KOPT-K1 (cell line): ENCODE measurements around the gene PCTP.
A peak's percentile ranks its signal among the peaks of the same experiment; 100 is the strongest.

ENCODE experiments used
- H3K27ac ChIP-seq: fragments of 200-600 bp; sonication (generic); 2 replicates; pipeline ENCODE4 v1.5.1; 2016; ENCODE audit warnings: antibody characterized with exemption, mild to moderate bottlenecking, low read depth, low read length; ENCODE audit not compliant: poor library complexity, severe bottlenecking
- H3K36me3 ChIP-seq: fragments of 200-600 bp; sonication (generic); 2 replicates; pipeline ENCODE4 v1.5.1; 2017; ENCODE audit warnings: antibody characterized with exemption, mild to moderate bottlenecking, low read length, moderate library complexity; ENCODE audit not compliant: insufficient read depth
- H3K9me3 ChIP-seq: fragments of 200-600 bp; sonication (generic); 2 replicates; pipeline ENCODE4 v1.5.1; 2017; ENCODE audit warnings: antibody characterized with exemption, low read length, mild to moderate bottlenecking; ENCODE audit not compliant: insufficient read depth, poor library complexity, severe bottlenecking

PCTP gene

GRCh38 chr17:55750750-55751657 is at the start of gene PCTP:
PCTP (plus strand) TSS chr17:55751051; CDS start chr17:55751104, 53 bp downstream.
- H3K27ac ChIP-seq: peak within 1 kb of the TSS; percentile 54
- H3K9me3 ChIP-seq: peaks cover 4% of the 10 kb centered on the region
- H3K36me3 ChIP-seq: no peaks in the 10 kb centered on the region

- H3K9me3 ChIP-seq: peaks cover 18% of the 10 kb centered on the region
- H3K27ac ChIP-seq: no peak overlapping the region
- H3K36me3 ChIP-seq: no peaks in the 10 kb centered on the region
Measured at GRCh38 chr17:55702150-55702549, 48.7 kb upstream of the PCTP start.

GRCh38 chr17:55704401-55704800 is 46.5 kb upstream of the PCTP start:
- H3K9me3 ChIP-seq: peaks cover 18% of the 10 kb centered on the region
- no peak overlapping the region for H3K27ac ChIP-seq
- H3K36me3 ChIP-seq: no peaks in the 10 kb centered on the region

- Histone ChIP-seq H3K36me3 (no peaks in the 10 kb centered on the region), H3K27ac (no peak overlapping the region), H3K9me3 (peaks cover 17% of the 10 kb centered on the region)
Measured at GRCh38 chr17:55705847-55706246, 45.0 kb upstream of the PCTP start.

- Histone ChIP-seq H3K9me3 (peaks cover 5% of the 10 kb centered on the region), H3K36me3 (no peaks in the 10 kb centered on the region), H3K27ac (no peak overlapping the region)
Measured at GRCh38 chr17:55706808-55707773, 43.8 kb upstream of the PCTP start.

- Histone ChIP-seq H3K27ac (no peak overlapping the region), H3K36me3 (no peaks in the 10 kb centered on the region), H3K9me3 (no peaks in the 10 kb centered on the region)
Measured at GRCh38 chr17:55708175-55708974, 42.5 kb upstream of the PCTP start.

- Histone ChIP-seq H3K36me3 (no peaks in the 10 kb centered on the region), H3K27ac (no peak overlapping the region), H3K9me3 (no peaks in the 10 kb centered on the region)
Measured at GRCh38 chr17:55709440-55709839, 41.4 kb upstream of the PCTP start.

- Histone ChIP-seq H3K9me3 (no peaks in the 10 kb centered on the region), H3K36me3 (no peaks in the 10 kb centered on the region), H3K27ac (no peak overlapping the region)
Measured at GRCh38 chr17:55709984-55710383, 40.9 kb upstream of the PCTP start.

- no peak overlapping the region for H3K27ac ChIP-seq
- H3K36me3 ChIP-seq: no peaks in the 10 kb centered on the region
- H3K9me3 ChIP-seq: no peaks in the 10 kb centered on the region
Measured at GRCh38 chr17:55710410-55710809, 40.4 kb upstream of the PCTP start.

GRCh38 chr17:55710829-55711496 is 39.9 kb upstream of the PCTP start:
- no peaks in the 10 kb centered on the region for H3K9me3 ChIP-seq
- H3K27ac ChIP-seq: no peak overlapping the region
- H3K36me3 ChIP-seq: no peaks in the 10 kb centered on the region

- Histone ChIP-seq H3K9me3 (no peaks in the 10 kb centered on the region), H3K27ac (no peak overlapping the region), H3K36me3 (no peaks in the 10 kb centered on the region)
Measured at GRCh38 chr17:55717432-55717831, 33.4 kb upstream of the PCTP start.

- Histone ChIP-seq H3K36me3 (no peaks in the 10 kb centered on the region), H3K27ac (no peak overlapping the region), H3K9me3 (no peaks in the 10 kb centered on the region)
Measured at GRCh38 chr17:55717898-55718735, 32.7 kb upstream of the PCTP start.

GRCh38 chr17:55720919-55721836 is 29.7 kb upstream of the PCTP start:
- Histone ChIP-seq H3K27ac (no peak overlapping the region), H3K9me3 (no peaks in the 10 kb centered on the region), H3K36me3 (no peaks in the 10 kb centered on the region)
